Left lung (tissue), 10 donors: ENCODE results near the gene CDH22. TPM values are rescaled to one million over a fixed set of nuclear protein-coding genes. Genes with fewer than 3 reads are reported as not detected.
A peak's percentile ranks its signal among the peaks of the same experiment; 100 is the strongest.

Experiments
- ATAC-seq: fragments of 200-7000 bp; cut with Tn5 transposase; one replicate; pipeline ENCODE4 v1.9.1; 2020; ENCODE audit warnings: moderate library complexity
- DNase-seq, 4 donors: peaks; one replicate each; pipeline ENCODE4 v3.0.0-alpha.2; 2013 to 2020
- H3K27ac ChIP-seq, 2 donors: fragments of 200-600 bp; sonication (generic) in 1 of 2; one replicate each; pipeline versions ENCODE4 v1.5.0 to v1.8.0; 2020 to 2021
- H3K27me3 ChIP-seq, 2 donors: fragments of 200-600 bp; sonication (generic) in 1 of 2; one replicate each; pipeline versions ENCODE4 v1.5.0 to v1.8.0; 2020 to 2021
- H3K36me3 ChIP-seq, 2 donors: fragments of 200-600 bp; sonication (generic) in 1 of 2; one replicate each; pipeline versions ENCODE4 v1.5.0 to v1.8.0; 2020 to 2021
- H3K4me1 ChIP-seq, 2 donors: fragments of 200-600 bp; one replicate each; pipeline ENCODE4 v1.8.0; 2021
- H3K4me3 ChIP-seq, 2 donors: fragments of 200-600 bp; sonication (generic) in 1 of 2; one replicate each; pipeline versions ENCODE4 v1.5.0 to v1.8.0; 2020 to 2021; ENCODE audit warnings: mild to moderate bottlenecking in 1 of 2
- H3K9me3 ChIP-seq, 2 donors: fragments of 200-600 bp; sonication (generic) in 1 of 2; one replicate each; pipeline versions ENCODE4 v1.5.0 to v1.8.0; 2020 to 2021
- intact Hi-C, 2 donors: fragments of 100-400 bp; cut with DNase I; formaldehyde crosslinking; loops; one replicate each; pipeline versions ENCODE4 v1.11.2 to v1.14.2; 2022
- polyA plus RNA-seq, 6 donors: library from polyadenylated mRNA; unstranded; fragments of 120-200 nt; gene quantifications; one replicate each; pipeline ENCODE4 v1.2.1, GENCODE V29; 2013; ENCODE audit not compliant: insufficient read length in 6 of 6
- total RNA-seq, 2 donors: library from RNA; stranded (reverse); fragmentation: NEBNext Ultra II Directional; extraction: Animal tissue kit (Norgen Biotek cat#: 25700); gene quantifications; one replicate each; pipeline ENCODE4 v1.2.1, GENCODE V29; 2021
- TF ChIP-seq, protein P1 (sequence below), 2 donors: fragments of 200-600 bp; sonication (generic) in 1 of 2; IDR thresholded peaks; one replicate each; pipeline versions ENCODE4 v1.5.0 to v1.8.0; 2021; ENCODE audit warnings: antibody characterized with exemption in 2 of 2
- donor health status: DM: no; HTN: yes; CAD: no.
- donor health status: DM: no; HTN: no; CAD: no.

The CDH22 gene
- total and polyA plus RNA-seq, 8 donors = 0.06 to 0.26 (median 0.08) TPM; not detected in 2

DNA sequence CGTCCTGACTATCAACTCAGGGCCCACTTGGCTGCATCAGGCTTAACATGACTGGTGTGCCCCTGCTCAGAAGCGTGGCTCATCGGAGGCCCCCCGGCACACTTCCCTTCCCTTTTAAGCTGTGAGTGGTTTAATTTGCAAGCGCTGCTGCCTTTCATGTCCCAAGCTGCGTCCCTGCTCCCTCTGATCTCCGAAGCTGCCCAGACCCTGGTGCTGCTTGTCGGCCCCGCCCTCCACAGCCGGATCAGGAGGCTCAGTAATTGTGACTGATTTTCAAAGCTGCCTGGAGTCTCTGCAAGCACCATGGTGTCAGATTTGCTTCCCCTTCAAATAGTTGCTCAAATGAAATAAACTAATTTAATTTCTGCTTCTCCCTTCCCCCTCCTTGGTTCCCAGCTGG, 71.1 kb downstream of the CDH22 start:
- TF ChIP-seq, protein P1, sequence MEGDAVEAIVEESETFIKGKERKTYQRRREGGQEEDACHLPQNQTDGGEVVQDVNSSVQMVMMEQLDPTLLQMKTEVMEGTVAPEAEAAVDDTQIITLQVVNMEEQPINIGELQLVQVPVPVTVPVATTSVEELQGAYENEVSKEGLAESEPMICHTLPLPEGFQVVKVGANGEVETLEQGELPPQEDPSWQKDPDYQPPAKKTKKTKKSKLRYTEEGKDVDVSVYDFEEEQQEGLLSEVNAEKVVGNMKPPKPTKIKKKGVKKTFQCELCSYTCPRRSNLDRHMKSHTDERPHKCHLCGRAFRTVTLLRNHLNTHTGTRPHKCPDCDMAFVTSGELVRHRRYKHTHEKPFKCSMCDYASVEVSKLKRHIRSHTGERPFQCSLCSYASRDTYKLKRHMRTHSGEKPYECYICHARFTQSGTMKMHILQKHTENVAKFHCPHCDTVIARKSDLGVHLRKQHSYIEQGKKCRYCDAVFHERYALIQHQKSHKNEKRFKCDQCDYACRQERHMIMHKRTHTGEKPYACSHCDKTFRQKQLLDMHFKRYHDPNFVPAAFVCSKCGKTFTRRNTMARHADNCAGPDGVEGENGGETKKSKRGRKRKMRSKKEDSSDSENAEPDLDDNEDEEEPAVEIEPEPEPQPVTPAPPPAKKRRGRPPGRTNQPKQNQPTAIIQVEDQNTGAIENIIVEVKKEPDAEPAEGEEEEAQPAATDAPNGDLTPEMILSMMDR (IDR thresholded peaks at IDR 0.05) = no peak
- no peak for DNase-seq
- intact Hi-C loops = no loop called here
- Histone ChIP-seq H3K27ac (no peak overlapping the region), H3K4me3 (no peak overlapping the region), H3K4me1 (no peaks in the 10 kb centered on the region), H3K36me3 (no peaks in the 10 kb centered on the region), H3K27me3 (peaks cover 4 to 76% of the 10 kb centered on the region in 2 donors), H3K9me3 (no peaks in the 10 kb centered on the region)
- no peak for ATAC-seq

DNA sequence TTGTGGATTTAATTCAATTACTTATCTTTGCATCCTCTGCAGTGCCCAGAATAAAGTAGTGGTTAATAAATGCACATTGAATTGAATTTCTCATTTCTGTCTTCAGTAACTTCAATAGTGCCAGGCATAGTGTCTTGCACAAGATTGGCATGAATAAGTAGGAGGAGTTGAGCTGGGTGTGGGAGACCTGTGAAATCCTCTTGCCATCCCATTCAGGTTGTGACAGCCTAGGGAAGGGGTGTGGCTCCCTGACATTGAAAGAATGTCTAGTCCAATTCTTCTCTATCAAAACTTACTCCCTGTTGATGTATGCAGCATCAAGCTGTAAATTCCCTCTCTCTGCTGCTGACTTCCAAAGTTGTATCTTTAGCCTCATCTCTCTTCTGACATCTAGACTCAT, 73.2 kb downstream of the CDH22 start:
- TF ChIP-seq, protein P1 (IDR thresholded peaks at IDR 0.05) = no peak
- intact Hi-C loops = no loop called here
- Histone ChIP-seq H3K36me3 (no peaks in the 10 kb centered on the region), H3K4me3 (no peak overlapping the region), H3K27me3 (peaks cover 4 to 66% of the 10 kb centered on the region in 2 donors), H3K27ac (no peak overlapping the region), H3K4me1 (no peaks in the 10 kb centered on the region), H3K9me3 (no peaks in the 10 kb centered on the region)
- DNase-seq (no peak), ATAC-seq (no peak)

DNA sequence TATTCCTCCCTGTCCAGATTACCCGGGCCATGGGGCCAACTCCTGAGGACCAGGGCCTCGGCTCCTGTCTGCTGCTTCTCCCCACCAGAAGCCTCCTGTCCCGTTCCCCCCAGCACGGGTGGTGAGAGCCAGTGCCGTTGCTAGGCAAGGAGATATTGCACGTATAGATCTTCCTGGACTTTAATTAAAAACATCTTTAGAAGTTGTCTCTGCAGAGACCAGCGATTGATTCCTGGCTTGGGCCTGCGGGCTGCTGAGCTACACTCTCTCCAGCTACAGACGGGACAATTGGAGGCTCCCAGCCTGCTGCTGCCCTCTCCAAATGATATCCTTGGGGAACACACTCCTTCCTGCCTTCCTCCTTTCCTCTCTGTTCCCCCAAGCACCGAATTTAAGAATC, 74.6 kb downstream of the CDH22 start:
- Histone ChIP-seq H3K9me3 (no peaks in the 10 kb centered on the region), H3K4me1 (no peaks in the 10 kb centered on the region), H3K27me3 (peaks cover 4 to 67% of the 10 kb centered on the region in 2 donors), H3K27ac (no peak overlapping the region), H3K4me3 (no peak overlapping the region), H3K36me3 (no peaks in the 10 kb centered on the region)
- ATAC-seq (no peak), DNase-seq (no peak)
- TF ChIP-seq, protein P1 (IDR thresholded peaks at IDR 0.05) = no peak
- intact Hi-C loops = no loop called here

DNA sequence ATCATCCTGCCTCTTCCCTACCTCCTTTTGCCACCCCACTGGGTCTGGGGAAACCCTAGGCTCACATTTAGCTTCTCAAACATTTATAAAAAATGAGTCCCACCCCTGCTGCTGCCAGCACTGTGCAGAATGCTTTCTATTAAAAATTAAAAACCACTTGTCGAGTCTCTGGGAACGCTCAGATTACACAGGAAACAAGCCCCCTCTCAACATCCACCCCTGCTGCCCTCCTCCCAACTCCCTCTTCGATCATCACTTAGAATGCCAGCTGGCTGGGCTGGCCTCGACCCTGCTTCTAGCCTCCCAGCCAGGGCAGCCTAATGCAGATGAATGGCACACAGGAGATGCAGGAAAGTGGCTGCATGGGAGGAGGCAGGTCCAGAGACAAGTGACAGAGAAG, 75.8 kb downstream of the CDH22 start:
- no peak overlapping the region for H3K4me3 ChIP-seq
- TF ChIP-seq, protein P1 (IDR thresholded peaks at IDR 0.05) = no peak
- ATAC-seq (no peak), DNase-seq (no peak)
- no peaks in the 10 kb centered on the region for H3K36me3 ChIP-seq
- H3K27me3 ChIP-seq = peaks cover 4 to 66% of the 10 kb centered on the region in 2 donors
- no peaks in the 10 kb centered on the region for H3K4me1 ChIP-seq
- intact Hi-C loops = no loop called here
- H3K9me3 ChIP-seq = no peaks in the 10 kb centered on the region
- no peak overlapping the region for H3K27ac ChIP-seq

DNA sequence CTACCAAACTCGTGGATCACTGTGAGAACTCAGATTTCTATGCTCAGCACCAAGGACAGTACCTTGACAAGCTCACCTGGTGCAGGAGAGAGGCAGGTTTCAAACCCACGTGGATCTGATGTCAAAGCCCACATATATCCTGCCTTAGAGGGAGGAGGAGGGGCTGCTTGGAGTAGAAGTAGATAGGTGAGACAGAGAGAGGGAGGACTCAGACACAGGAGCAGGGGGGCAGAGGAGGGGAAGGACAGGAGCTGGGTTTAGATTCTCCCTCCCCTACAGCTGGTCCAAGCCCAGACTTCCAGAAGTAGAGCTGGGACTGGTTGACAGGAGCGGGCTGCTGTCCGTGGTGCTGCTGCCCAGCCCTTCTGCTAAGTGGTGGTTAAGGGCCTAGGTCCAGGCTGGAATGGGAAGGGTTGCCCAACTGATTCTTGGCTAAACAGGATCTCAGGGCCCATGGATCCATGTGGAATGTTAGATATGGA, 77.5 kb downstream of the CDH22 start:
- H3K27ac ChIP-seq = no peak overlapping the region
- peak; percentile 64 for ATAC-seq
- H3K9me3 ChIP-seq = no peaks in the 10 kb centered on the region
- intact Hi-C loops = no loop called here
- no peak overlapping the region for H3K4me3 ChIP-seq
- no peaks in the 10 kb centered on the region for H3K36me3 ChIP-seq
- peak in 2 of 4 donors; percentile 31 to 51 for DNase-seq
- H3K27me3 ChIP-seq = peaks cover 4 to 71% of the 10 kb centered on the region in 2 donors
- H3K4me1 ChIP-seq = no peaks in the 10 kb centered on the region
- TF ChIP-seq, protein P1 (IDR thresholded peaks at IDR 0.05) = no peak
